Heart left ventricle (tissue), 16 donors: ENCODE data around the gene SYT9. TPM values are rescaled to one million over a fixed set of nuclear protein-coding genes. Genes with fewer than 3 reads are reported as not detected.

Source experiments
- ATAC-seq, 4 donors: fragments of 200-7000 bp; cut with Tn5 transposase; one replicate each; pipeline ENCODE4 v1.9.1; 2020 to 2022; ENCODE audit warnings: moderate library complexity in 4 of 4, mild to moderate bottlenecking in 3 of 4, moderate number of reproducible peaks in 1 of 4
- DNase-seq, 5 donors: peaks; one replicate each; pipeline ENCODE4 v3.0.0-alpha.2; 2020
- H3K27ac ChIP-seq, 12 donors: fragments of 200-600 bp; sonication (generic) in 4 of 12; one replicate each; pipeline versions ENCODE4 v1.5.0 to v1.8.0; 2016 to 2022; ENCODE audit warnings: mild to moderate bottlenecking in 2 of 12
- H3K27me3 ChIP-seq, 9 donors: fragments of 200-600 bp; sonication (generic) in 2 of 9; one replicate each; pipeline versions ENCODE4 v1.5.1 to v1.8.0; 2016 to 2022; ENCODE audit warnings: mild to moderate bottlenecking in 3 of 9
- H3K36me3 ChIP-seq, 9 donors: fragments of 200-600 bp; sonication (generic) in 2 of 9; one replicate each; pipeline versions ENCODE4 v1.5.0 to v1.8.0; 2018 to 2022; ENCODE audit warnings: mild to moderate bottlenecking in 2 of 9
- H3K4me1 ChIP-seq, 12 donors: fragments of 200-600 bp; sonication (generic) in 4 of 12; one replicate each; pipeline versions ENCODE4 v1.5.0 to v1.8.0; 2016 to 2022; ENCODE audit warnings: mild to moderate bottlenecking in 3 of 12
- H3K4me3 ChIP-seq, 12 donors: fragments of 200-600 bp; sonication (generic) in 4 of 12; one replicate each; pipeline versions ENCODE4 v1.5.0 to v1.8.0; 2017 to 2022; ENCODE audit warnings: mild to moderate bottlenecking in 9 of 12, moderate library complexity in 4 of 12
- H3K9me3 ChIP-seq, 12 donors: fragments of 200-600 bp; sonication (generic) in 4 of 12; one replicate each; pipeline versions ENCODE4 v1.5.0 to v1.8.0; 2016 to 2022; ENCODE audit warnings: mild to moderate bottlenecking in 1 of 12
- POLR2A ChIP-seq, 2 donors: fragments of 450-650 bp; IDR thresholded peaks; one replicate each; pipeline ENCODE4 v1.6.1; 2017; ENCODE audit warnings: antibody characterized with exemption in 2 of 2, mild to moderate bottlenecking in 2 of 2, moderate library complexity in 2 of 2
- WGBS, 4 donors: extraction: QIAGEN DNeasy Blood & Tissue Kit in 2 of 4; methylation state at CpG; one replicate each; pipeline versions ENCODE4 v1.1.5 to v1.1.7; 2013 to 2018; 5-methylcytosine and 5-hydroxymethylcytosine counted together
- intact Hi-C, 10 donors: fragments of 100-400 bp; cut with DNase I; formaldehyde crosslinking; loops; one replicate each; pipeline versions ENCODE4 v1.11.1 to v1.14.2; 2022
- polyA plus RNA-seq, 2 donors: library from polyadenylated mRNA; stranded (reverse); fragments of 200-250 nt; gene quantifications; one replicate each; pipeline ENCODE4 v1.2.3, GENCODE V29; 2013
- total RNA-seq, 9 donors: library from RNA; depleted of rRNA in 2 of 9; stranded (reverse); fragments of >200 nt in 2 of 9; fragmentation: NEBNext Ultra II Directional in 3 of 9; extraction: Animal tissue kit (Norgen Biotek cat#: 25700) in 3 of 9; gene quantifications; one replicate each; pipeline versions ENCODE4 v1.1.0 to v1.2.4, GENCODE V29; 2016 to 2023
- TF ChIP-seq, protein P1 (sequence below), 12 donors: fragments of 200-600 bp; sonication (generic) in 4 of 12; IDR thresholded peaks; one replicate each; pipeline versions ENCODE4 v1.5.0 to v1.8.0; 2018 to 2022; ENCODE audit warnings: antibody characterized with exemption in 12 of 12, mild to moderate bottlenecking in 5 of 12
- donor health status: ischemic (EF 13 %, LVEDD 7.1; RV severe dilation, severe dysfunction).
- donor health status: healthy with polysubstance abuse.
- donor health status: DM: no; HTN: yes; CAD: no.
- donor health status: DM: no; HTN: no; CAD: no.
- donor health status: ischemic (EF 25% LVEDD 6.9; RV normal size, moderate dysfunction).
- donor health status: ischemic (EF 25% LVEDD 5.7; RV mildly dilated, moderate dysfunction).
- donor health status: healthy.
- donor health status: DM: yes; HTN: yes; CAD: no.
- donor health status: ischemic (EF 35%, LVEDD 5.7; RV mildly dilated, moderate dysfunction).
- donor health status: nonischemic (EF 11% LVEDD 7.7; RV severe dilation, severe dysfunction).
- donor health status: DM: yes; HTN: yes; CAD: no.
- donor health status: PGD.
- donor health status: ischemic (EF 29% LVEDD 5.4; RV normal size, mild dysfunction).
- donor health status: nonischemic (EF 23%, LVEDD 6.1; RV moderate dilation, normal function).

SYT9 gene
- total and polyA plus RNA-seq, 11 donors, result 0.04 to 1.4 (median 0.27) TPM; not detected in 2

DNA sequence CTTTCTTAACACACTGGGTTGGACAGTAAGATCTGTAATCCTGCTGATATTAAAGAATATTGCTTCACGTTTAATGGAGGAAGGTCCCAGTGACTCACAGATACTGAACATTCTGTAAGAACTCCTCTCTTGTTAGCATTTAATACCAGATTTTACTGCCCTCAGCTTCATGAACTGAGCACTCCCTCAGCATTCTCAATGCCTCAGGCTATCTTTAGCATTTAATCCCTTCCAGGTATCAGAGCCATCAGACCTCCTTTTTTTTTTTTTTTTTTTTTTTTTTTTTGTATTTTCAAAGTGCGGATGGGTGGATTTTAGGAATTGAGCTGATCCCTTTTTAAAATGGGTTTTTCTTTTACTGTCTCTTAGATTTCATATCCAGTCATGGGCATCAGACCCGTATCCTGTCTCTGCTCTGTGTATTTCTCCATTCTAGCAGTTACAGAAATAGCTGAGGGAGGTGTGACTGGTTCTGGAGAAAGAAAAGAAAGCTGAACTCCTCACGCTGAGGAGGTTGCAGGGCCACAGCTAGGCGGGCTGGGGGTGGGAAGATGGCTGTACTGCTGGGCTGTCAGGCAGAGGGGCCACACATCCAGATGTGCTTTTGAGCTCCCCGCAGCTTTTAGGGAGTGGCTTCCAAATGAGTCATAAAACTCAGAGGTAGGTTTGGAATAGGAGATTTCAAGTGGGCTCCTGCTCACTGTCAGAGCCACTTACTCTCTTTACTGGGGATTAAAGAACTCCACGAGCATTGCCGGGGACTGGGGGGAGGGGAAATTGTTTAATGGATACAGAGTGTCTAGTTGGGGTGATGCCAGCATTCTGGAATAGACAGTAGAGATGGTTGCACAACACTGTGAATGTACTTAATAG lies 97.0 kb downstream of the SYT9 start:
- Histone ChIP-seq H3K9me3 (no peaks in the 10 kb centered on the region), H3K27ac (no peak overlapping the region), H3K36me3 (no peaks in the 10 kb centered on the region), H3K4me3 (no peak overlapping the region), H3K4me1 (no peaks in the 10 kb centered on the region), H3K27me3 (no peaks in the 10 kb centered on the region)
- DNase-seq (no peak), ATAC-seq (peak in 3 of 4 donors; percentile 34 to 70 (median 43))
- no peak for TF ChIP-seq POLR2A (IDR thresholded peaks at IDR 0.05)
- TF ChIP-seq, protein P1, sequence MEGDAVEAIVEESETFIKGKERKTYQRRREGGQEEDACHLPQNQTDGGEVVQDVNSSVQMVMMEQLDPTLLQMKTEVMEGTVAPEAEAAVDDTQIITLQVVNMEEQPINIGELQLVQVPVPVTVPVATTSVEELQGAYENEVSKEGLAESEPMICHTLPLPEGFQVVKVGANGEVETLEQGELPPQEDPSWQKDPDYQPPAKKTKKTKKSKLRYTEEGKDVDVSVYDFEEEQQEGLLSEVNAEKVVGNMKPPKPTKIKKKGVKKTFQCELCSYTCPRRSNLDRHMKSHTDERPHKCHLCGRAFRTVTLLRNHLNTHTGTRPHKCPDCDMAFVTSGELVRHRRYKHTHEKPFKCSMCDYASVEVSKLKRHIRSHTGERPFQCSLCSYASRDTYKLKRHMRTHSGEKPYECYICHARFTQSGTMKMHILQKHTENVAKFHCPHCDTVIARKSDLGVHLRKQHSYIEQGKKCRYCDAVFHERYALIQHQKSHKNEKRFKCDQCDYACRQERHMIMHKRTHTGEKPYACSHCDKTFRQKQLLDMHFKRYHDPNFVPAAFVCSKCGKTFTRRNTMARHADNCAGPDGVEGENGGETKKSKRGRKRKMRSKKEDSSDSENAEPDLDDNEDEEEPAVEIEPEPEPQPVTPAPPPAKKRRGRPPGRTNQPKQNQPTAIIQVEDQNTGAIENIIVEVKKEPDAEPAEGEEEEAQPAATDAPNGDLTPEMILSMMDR (IDR thresholded peaks at IDR 0.05), result no peak
- 28 to 36% (median 33%) methylated on average over 8 of the region's 8 CpGs for WGBS, 4 donors
- intact Hi-C loops, result no loop called here

DNA sequence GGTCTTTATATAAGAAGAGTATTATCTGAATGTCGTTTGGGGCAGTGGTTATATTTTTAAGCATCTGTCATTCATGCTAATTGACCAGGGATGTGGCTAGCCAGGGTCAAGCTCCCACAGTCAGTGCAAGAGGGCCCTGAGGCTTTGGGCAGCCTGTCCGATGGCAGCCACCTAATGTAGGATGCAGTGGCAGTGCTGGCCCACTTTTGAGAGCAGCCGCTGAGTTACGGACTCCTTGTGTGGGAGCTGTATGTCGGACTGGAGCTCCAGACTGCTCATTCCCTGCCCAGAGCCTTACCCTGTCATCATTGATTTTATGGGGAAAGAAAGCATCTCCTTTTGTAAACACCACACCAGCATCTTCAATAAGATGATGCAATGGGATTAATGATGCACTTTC lies 99.5 kb downstream of the SYT9 start:
- Histone ChIP-seq H3K27me3 (peaks cover 0 to 1% (median 0%) of the 10 kb centered on the region in 9 donors), H3K4me1 (no peaks in the 10 kb centered on the region), H3K27ac (no peak overlapping the region), H3K9me3 (no peaks in the 10 kb centered on the region), H3K4me3 (no peak overlapping the region), H3K36me3 (no peaks in the 10 kb centered on the region)
- 81 to 86% (median 82%) methylated on average over 5 of the region's 5 CpGs for WGBS, 4 donors
- intact Hi-C loops, result loop anchor here in 2 of 10 donors (5.0 to 10.0 kb wide), 2 partner anchors 91 to 94 kb away; no protein-coding TSS in a partner anchor
- DNase-seq, result no peak
- TF ChIP-seq POLR2A (IDR thresholded peaks at IDR 0.05), result no peak
- TF ChIP-seq, protein P1 (IDR thresholded peaks at IDR 0.05), result no peak
- no peak for ATAC-seq

DNA sequence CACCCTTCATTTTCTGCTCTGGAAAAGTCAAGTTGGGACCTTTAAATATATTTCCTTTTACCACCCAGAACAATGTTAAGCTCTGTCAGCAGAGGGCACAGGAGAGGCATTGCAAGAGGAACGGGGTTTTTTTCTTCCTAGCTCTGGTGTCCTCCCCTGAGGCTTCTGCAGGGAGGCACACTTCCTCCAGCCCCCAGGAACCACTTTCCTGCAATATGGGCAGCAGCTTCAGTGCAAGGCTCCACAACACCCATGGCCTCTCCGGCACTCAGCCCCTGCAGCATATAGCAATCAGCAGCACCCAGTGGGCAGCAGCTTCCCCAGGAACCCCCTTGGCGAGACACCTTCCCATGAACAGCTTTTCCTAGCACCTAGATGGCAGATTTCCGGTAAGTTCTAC lies 101.4 kb downstream of the SYT9 start:
- TF ChIP-seq, protein P1 (IDR thresholded peaks at IDR 0.05), result peak in 9 of 12 donors; percentile 19 to 43 (median 30)
- TF ChIP-seq POLR2A (IDR thresholded peaks at IDR 0.05), result no peak
- Histone ChIP-seq H3K27me3 (peaks cover 0 to 4% (median 0%) of the 10 kb centered on the region in 9 donors), H3K4me1 (no peaks in the 10 kb centered on the region), H3K27ac (no peak overlapping the region), H3K9me3 (no peaks in the 10 kb centered on the region), H3K4me3 (no peak overlapping the region), H3K36me3 (no peaks in the 10 kb centered on the region)
- peak in 1 of 4 donors; percentile 55 for ATAC-seq
- DNase-seq, result no peak
- intact Hi-C loops, result loop anchor here in 3 of 10 donors (2.0 to 10.0 kb wide), 3 partner anchors 89 to 92 kb away; no protein-coding TSS in a partner anchor
- 45 to 73% (median 58%) methylated on average over 4 of the region's 4 CpGs for WGBS, 4 donors

DNA sequence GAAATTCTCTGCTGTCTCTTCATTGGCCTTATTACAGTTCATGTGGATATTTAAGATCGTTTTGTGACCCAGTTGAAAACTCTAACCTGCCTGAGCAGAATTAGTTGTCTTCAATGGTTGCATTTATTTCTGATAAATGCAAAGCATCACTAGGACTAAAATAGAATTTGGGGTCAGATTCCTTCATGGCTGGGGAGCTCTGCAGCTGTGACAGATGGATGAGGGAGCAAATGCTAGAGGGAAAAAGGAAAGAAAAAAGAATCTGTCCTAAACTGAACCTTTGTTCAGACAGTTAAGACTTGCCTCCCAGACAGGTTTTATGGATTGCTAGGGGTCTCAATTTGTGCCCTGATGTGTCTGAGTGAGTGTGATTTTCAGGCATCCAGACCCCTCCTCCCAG lies 113.0 kb downstream of the SYT9 start:
- ATAC-seq, result no peak
- no peaks in the 10 kb centered on the region for H3K4me1 ChIP-seq
- TF ChIP-seq POLR2A (IDR thresholded peaks at IDR 0.05), result no peak
- TF ChIP-seq, protein P1 (IDR thresholded peaks at IDR 0.05), result no peak
- intact Hi-C loops, result no loop called here
- DNase-seq, result no peak
- H3K27me3 ChIP-seq, result no peaks in the 10 kb centered on the region
- H3K27ac ChIP-seq, result no peak overlapping the region
- H3K4me3 ChIP-seq, result no peak overlapping the region
- 57 to 74% (median 72%) methylated on average over 1 of the region's 1 CpG for WGBS, 4 donors
- H3K9me3 ChIP-seq, result peaks cover 0 to 3% (median 0%) of the 10 kb centered on the region in 12 donors
- no peaks in the 10 kb centered on the region for H3K36me3 ChIP-seq
